ENCODE results near the gene RPRD1B. TPM values are rescaled to one million over a fixed set of nuclear protein-coding genes. Genes with fewer than 3 reads are reported as not detected.

Gene RPRD1B
- total and polyA plus RNA-seq, 2 experiments from 2014 or later: 16.5 to 28.0 TPM

DNA sequence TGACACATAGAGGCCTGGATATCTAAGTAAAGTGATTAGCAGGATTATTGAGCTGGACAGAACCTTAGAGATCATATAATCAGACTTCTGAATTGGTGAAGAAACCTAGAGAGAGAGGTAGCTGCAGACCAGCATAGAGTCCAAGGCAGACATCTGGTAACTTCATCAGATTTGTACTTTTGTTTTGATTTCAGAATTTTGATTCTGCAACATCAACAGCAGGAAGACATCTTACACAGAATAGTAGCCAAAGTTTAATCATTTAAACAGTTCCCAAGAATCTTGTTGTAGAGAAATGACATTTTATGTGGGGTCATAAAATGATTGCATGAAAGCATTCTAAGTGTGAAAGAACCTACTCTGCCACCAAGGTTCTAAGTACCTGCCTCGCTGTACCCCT is 39.4 kb downstream of the RPRD1B start:
- no peaks in the 10 kb centered on the region for H3K27me3 ChIP-seq
- no peak overlapping the region for H2AFZ ChIP-seq
- no peak overlapping the region for H3K4me2 ChIP-seq
- H3K36me3 ChIP-seq (replicated peaks; ENCODE audit: insufficient read depth, low read depth): peaks cover 5% of the 10 kb centered on the region
- no peaks in the 10 kb centered on the region for H3K9me3 ChIP-seq (ENCODE audit: low read depth)
- WGBS (ENCODE audit: low lambda C conversion rate, missing lambda C conversion rate): 79% methylated on average over 1 of the region's 1 CpG
- H3K4me3 ChIP-seq: no peak overlapping the region
- no peaks in the 10 kb centered on the region for H4K20me1 ChIP-seq (ENCODE audit: insufficient read depth, poor library complexity, severe bottlenecking)
- TF ChIP-seq EZH2 (IDR thresholded peaks at IDR 0.05; ENCODE audit: borderline replicate concordance): no peak
- TF ChIP-seq EZH2phosphoT487 (IDR thresholded peaks at IDR 0.05; ENCODE audit: low read depth, severe bottlenecking, unreplicated experiment): no peak
- TF ChIP-seq, protein P1, sequence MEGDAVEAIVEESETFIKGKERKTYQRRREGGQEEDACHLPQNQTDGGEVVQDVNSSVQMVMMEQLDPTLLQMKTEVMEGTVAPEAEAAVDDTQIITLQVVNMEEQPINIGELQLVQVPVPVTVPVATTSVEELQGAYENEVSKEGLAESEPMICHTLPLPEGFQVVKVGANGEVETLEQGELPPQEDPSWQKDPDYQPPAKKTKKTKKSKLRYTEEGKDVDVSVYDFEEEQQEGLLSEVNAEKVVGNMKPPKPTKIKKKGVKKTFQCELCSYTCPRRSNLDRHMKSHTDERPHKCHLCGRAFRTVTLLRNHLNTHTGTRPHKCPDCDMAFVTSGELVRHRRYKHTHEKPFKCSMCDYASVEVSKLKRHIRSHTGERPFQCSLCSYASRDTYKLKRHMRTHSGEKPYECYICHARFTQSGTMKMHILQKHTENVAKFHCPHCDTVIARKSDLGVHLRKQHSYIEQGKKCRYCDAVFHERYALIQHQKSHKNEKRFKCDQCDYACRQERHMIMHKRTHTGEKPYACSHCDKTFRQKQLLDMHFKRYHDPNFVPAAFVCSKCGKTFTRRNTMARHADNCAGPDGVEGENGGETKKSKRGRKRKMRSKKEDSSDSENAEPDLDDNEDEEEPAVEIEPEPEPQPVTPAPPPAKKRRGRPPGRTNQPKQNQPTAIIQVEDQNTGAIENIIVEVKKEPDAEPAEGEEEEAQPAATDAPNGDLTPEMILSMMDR (IDR thresholded peaks at IDR 0.05; ENCODE audit: poor library complexity): no peak
- peak overlapping the region; percentile 81 for H3K27ac ChIP-seq
- no peaks in the 10 kb centered on the region for H3K9me2 ChIP-seq (replicated peaks; ENCODE audit: insufficient read depth)
- DNase-seq (ENCODE audit: low spot score): no peak
- H3K79me2 ChIP-seq: peaks cover 16% of the 10 kb centered on the region
- H3K4me1 ChIP-seq (ENCODE audit: insufficient read depth): peaks cover 38% of the 10 kb centered on the region

DNA sequence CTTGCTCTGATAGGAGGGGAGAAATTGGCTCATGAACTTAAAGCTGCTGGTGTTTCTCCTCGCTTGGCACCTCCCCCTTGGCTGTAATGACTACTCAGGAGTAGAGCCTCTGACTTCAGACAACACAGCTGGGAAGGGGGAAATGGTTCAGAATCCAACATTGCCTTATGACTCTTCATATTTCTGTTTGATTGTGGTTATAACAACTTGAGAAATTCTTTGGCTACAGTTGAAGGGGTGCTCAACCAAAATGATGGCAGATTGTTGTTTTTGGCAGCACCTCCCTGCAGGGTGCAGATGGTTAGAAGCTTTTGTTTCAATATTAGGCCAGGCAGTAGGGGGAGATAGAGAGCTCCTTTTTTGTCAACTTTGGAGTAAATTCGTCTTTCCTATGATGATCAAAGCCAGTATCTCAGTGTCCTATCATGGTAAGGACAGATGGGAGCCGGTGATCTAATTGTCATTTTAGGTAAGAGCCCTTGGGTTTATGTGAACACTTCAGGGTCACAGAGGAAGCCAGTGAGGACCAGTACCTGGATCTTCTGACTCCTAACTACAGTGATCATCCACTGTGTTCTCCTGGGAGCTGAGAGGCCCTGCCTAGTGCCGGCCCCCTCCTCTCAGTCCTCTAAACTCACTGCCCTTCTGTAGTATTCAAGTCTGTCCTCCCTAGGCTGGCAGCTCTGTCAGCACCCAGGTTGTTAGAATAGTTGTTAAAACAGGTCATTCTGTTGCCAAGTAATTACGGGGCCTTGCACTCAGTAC is 39.9 kb downstream of the RPRD1B start:
- Histone ChIP-seq H3K4me1 (ENCODE audit: insufficient read depth) (peaks cover 38% of the 10 kb centered on the region), H2AFZ (no peak overlapping the region), H3K4me2 (peak overlapping the region; percentile 22), H3K27me3 (no peaks in the 10 kb centered on the region), H4K20me1 (ENCODE audit: insufficient read depth, poor library complexity, severe bottlenecking) (no peaks in the 10 kb centered on the region), H3K4me3 (no peak overlapping the region), H3K36me3 (replicated peaks; ENCODE audit: insufficient read depth, low read depth) (peaks cover 5% of the 10 kb centered on the region), H3K79me2 (peaks cover 21% of the 10 kb centered on the region), H3K27ac (peak overlapping the region; percentile 81), H3K9me3 (ENCODE audit: low read depth) (no peaks in the 10 kb centered on the region), H3K9me2 (replicated peaks; ENCODE audit: insufficient read depth) (no peaks in the 10 kb centered on the region)
- peak; percentile 60 for DNase-seq (ENCODE audit: low spot score)
- 61% methylated on average over 5 of the region's 5 CpGs for WGBS (ENCODE audit: low lambda C conversion rate, missing lambda C conversion rate)
- no peak for TF ChIP-seq EZH2phosphoT487 (IDR thresholded peaks at IDR 0.05; ENCODE audit: low read depth, severe bottlenecking, unreplicated experiment)
- TF ChIP-seq EZH2 (IDR thresholded peaks at IDR 0.05; ENCODE audit: borderline replicate concordance): no peak
- TF ChIP-seq, protein P1 (IDR thresholded peaks at IDR 0.05; ENCODE audit: poor library complexity): peak; percentile 70

DNA sequence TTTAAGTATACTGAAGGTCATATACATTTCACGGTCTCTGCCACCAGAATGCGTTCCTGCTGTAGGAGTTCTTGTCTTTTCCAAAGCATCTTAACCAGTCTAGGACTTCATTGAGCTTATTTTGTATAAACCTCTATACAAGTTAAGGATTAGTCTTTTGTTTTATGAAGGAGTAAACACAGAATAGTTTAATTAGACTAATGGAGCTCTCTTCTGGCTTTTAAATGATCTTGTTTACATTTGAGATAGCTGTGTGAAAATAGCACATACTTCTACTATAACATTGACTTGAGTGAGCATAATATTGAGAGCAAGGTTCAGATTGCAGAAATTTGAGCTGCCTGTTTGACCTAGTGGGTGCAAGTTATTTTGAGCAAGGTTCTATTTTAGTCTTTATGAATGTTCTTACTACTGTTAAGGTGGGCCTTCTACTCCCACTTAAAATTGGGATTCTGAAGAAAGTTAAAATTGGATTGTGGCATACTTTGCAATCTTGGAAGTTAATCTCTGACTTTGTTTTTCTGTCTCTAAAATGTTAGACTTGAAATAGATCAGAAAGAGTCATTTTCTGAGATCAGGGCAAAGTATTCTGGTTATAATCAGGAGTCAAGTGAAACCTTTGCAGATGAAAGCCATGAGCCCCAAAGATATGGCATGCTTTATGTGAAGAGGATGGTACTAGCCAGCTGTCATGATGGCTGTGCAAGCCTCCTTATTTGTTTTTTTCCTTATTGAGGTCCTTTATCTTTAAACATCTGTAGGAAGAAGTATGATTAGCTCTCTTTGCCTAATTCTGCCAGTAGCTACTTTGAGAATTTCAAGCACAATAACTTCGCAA is 41.8 kb downstream of the RPRD1B start:
- Histone ChIP-seq H3K9me2 (replicated peaks; ENCODE audit: insufficient read depth) (no peaks in the 10 kb centered on the region), H3K4me2 (peak overlapping the region; percentile 37), H3K27ac (peak overlapping the region; percentile 81), H3K4me3 (no peak overlapping the region), H3K79me2 (peaks cover 39% of the 10 kb centered on the region), H4K20me1 (ENCODE audit: insufficient read depth, poor library complexity, severe bottlenecking) (no peaks in the 10 kb centered on the region), H3K9me3 (ENCODE audit: low read depth) (no peaks in the 10 kb centered on the region), H2AFZ (no peak overlapping the region), H3K36me3 (replicated peaks; ENCODE audit: insufficient read depth, low read depth) (peaks cover 12% of the 10 kb centered on the region), H3K27me3 (no peaks in the 10 kb centered on the region), H3K4me1 (ENCODE audit: insufficient read depth) (peaks cover 38% of the 10 kb centered on the region)
- no peak for DNase-seq (ENCODE audit: low spot score)
- TF ChIP-seq, protein P1 (IDR thresholded peaks at IDR 0.05; ENCODE audit: poor library complexity): no peak
- no peak for TF ChIP-seq EZH2phosphoT487 (IDR thresholded peaks at IDR 0.05; ENCODE audit: low read depth, severe bottlenecking, unreplicated experiment)
- no peak for TF ChIP-seq EZH2 (IDR thresholded peaks at IDR 0.05; ENCODE audit: borderline replicate concordance)
- WGBS (ENCODE audit: low lambda C conversion rate, missing lambda C conversion rate): 60% methylated on average over 3 of the region's 3 CpGs
